Activated T-cell treated with anti-CD3 and anti-CD28 coated beads, Interleukin-2, amount 50 U/mL, for 24 hours (primary cell): ENCODE measurements around the gene TSR3.

Experiments
- DNase-seq: peaks from one replicate; pipeline ENCODE4 v3.0.0-alpha.2; 2020
- H3K27ac Mint-ChIP-seq: 2 replicates; pipeline ENCODE4 v1.8.0; 2020; ENCODE audit warnings: mild to moderate bottlenecking, mixed read lengths
- H3K27me3 Mint-ChIP-seq: 2 replicates; pipeline ENCODE4 v1.8.0; 2020; ENCODE audit warnings: mixed read lengths
- H3K36me3 Mint-ChIP-seq: 2 replicates; pipeline ENCODE4 v1.8.0; 2020; ENCODE audit warnings: low read depth, mixed read lengths
- H3K4me1 Mint-ChIP-seq: 2 replicates; pipeline ENCODE4 v1.8.0; 2020; ENCODE audit warnings: low read depth, mixed read lengths
- H3K4me3 Mint-ChIP-seq: 2 replicates; pipeline ENCODE4 v1.8.0; 2020; ENCODE audit warnings: mild to moderate bottlenecking, moderate library complexity, mixed read lengths
- H3K9me3 Mint-ChIP-seq: 2 replicates; pipeline ENCODE4 v1.8.0; 2020; ENCODE audit warnings: mixed read lengths

Gene TSR3

GRCh38 chr16:1320658-1321240, 30.9 kb downstream of the TSR3 start:
- Mint-ChIP-seq H3K27ac (no peak overlapping the region), H3K4me3 (no peak overlapping the region), H3K9me3 (no peaks in the 10 kb centered on the region), H3K36me3 (peaks cover 90% of the 10 kb centered on the region), H3K4me1 (no peaks in the 10 kb centered on the region), H3K27me3 (no peaks in the 10 kb centered on the region)
- DNase-seq, result no peak

GRCh38 chr16:1320097-1320496, 31.6 kb downstream of the TSR3 start:
- Mint-ChIP-seq H3K4me1 (no peaks in the 10 kb centered on the region), H3K27me3 (no peaks in the 10 kb centered on the region), H3K36me3 (peaks cover 89% of the 10 kb centered on the region), H3K9me3 (no peaks in the 10 kb centered on the region), H3K4me3 (no peak overlapping the region), H3K27ac (no peak overlapping the region)
- DNase-seq, result no peak

GRCh38 chr16:1319041-1319440, 32.6 kb downstream of the TSR3 start:
- Mint-ChIP-seq H3K36me3 (peaks cover 90% of the 10 kb centered on the region), H3K27ac (peak overlapping the region; percentile 35)

GRCh38 chr16:1318268-1318545, 33.5 kb downstream of the TSR3 start:
- H3K27ac Mint-ChIP-seq, result peak overlapping the region; percentile 67
- no peak for DNase-seq
- no peaks in the 10 kb centered on the region for H3K9me3 Mint-ChIP-seq
- peaks cover 5% of the 10 kb centered on the region for H3K4me1 Mint-ChIP-seq
- peaks cover 91% of the 10 kb centered on the region for H3K36me3 Mint-ChIP-seq
- no peak overlapping the region for H3K4me3 Mint-ChIP-seq
- no peaks in the 10 kb centered on the region for H3K27me3 Mint-ChIP-seq

More at GRCh38 chr16:1319041-1319440, 32.6 kb downstream of the TSR3 start:
- peaks cover 4% of the 10 kb centered on the region for H3K4me1 Mint-ChIP-seq
- H3K9me3 Mint-ChIP-seq, result no peaks in the 10 kb centered on the region
- no peak overlapping the region for H3K4me3 Mint-ChIP-seq
- no peaks in the 10 kb centered on the region for H3K27me3 Mint-ChIP-seq
- DNase-seq, result no peak

- Mint-ChIP-seq H3K9me3 (no peaks in the 10 kb centered on the region), H3K4me1 (peaks cover 10% of the 10 kb centered on the region), H3K27me3 (no peaks in the 10 kb centered on the region)
Observed at GRCh38 chr16:1317479-1318267, 34.0 kb downstream of the TSR3 start.

GRCh38 chr16:1316033-1316405, 35.7 kb downstream of the TSR3 start:
- Mint-ChIP-seq H3K36me3 (peaks cover 94% of the 10 kb centered on the region), H3K9me3 (no peaks in the 10 kb centered on the region), H3K27me3 (no peaks in the 10 kb centered on the region), H3K27ac (peak overlapping the region; percentile 17), H3K4me1 (peaks cover 24% of the 10 kb centered on the region), H3K4me3 (no peak overlapping the region)
- DNase-seq, result no peak

More at GRCh38 chr16:1317479-1318267, 34.0 kb downstream of the TSR3 start:
- peak overlapping the region; percentile 59 for H3K27ac Mint-ChIP-seq
- H3K36me3 Mint-ChIP-seq, result peaks cover 95% of the 10 kb centered on the region
- DNase-seq, result no peak
- H3K4me3 Mint-ChIP-seq, result no peak overlapping the region

GRCh38 chr16:1315081-1316032, 36.3 kb downstream of the TSR3 start:
- Mint-ChIP-seq H3K36me3 (peaks cover 95% of the 10 kb centered on the region), H3K4me3 (no peak overlapping the region)

GRCh38 chr16:1314399-1315068, 37.1 kb downstream of the TSR3 start:
- Mint-ChIP-seq H3K9me3 (no peaks in the 10 kb centered on the region), H3K36me3 (peaks cover 91% of the 10 kb centered on the region), H3K4me3 (no peak overlapping the region), H3K27ac (peak overlapping the region; percentile 14), H3K4me1 (peaks cover 27% of the 10 kb centered on the region), H3K27me3 (no peaks in the 10 kb centered on the region)
- no peak for DNase-seq

More at GRCh38 chr16:1315081-1316032, 36.3 kb downstream of the TSR3 start:
- no peaks in the 10 kb centered on the region for H3K27me3 Mint-ChIP-seq
- no peak for DNase-seq
- peak overlapping the region; percentile 26 for H3K27ac Mint-ChIP-seq
- H3K4me1 Mint-ChIP-seq, result peaks cover 27% of the 10 kb centered on the region
- no peaks in the 10 kb centered on the region for H3K9me3 Mint-ChIP-seq

- DNase-seq, result no peak
- Mint-ChIP-seq H3K36me3 (peaks cover 84% of the 10 kb centered on the region), H3K4me3 (no peak overlapping the region), H3K4me1 (peaks cover 27% of the 10 kb centered on the region), H3K9me3 (no peaks in the 10 kb centered on the region), H3K27me3 (no peaks in the 10 kb centered on the region), H3K27ac (peak overlapping the region; percentile 37)
Observed at GRCh38 chr16:1313721-1314369, 37.8 kb downstream of the TSR3 start.

- Mint-ChIP-seq H3K4me3 (peak overlapping the region; percentile 92), H3K9me3 (no peaks in the 10 kb centered on the region), H3K27ac (peak overlapping the region; percentile 76), H3K4me1 (peaks cover 29% of the 10 kb centered on the region), H3K36me3 (peaks cover 74% of the 10 kb centered on the region), H3K27me3 (no peaks in the 10 kb centered on the region)
- no peak for DNase-seq
Observed at GRCh38 chr16:1312903-1313302, 38.8 kb downstream of the TSR3 start.

- peak overlapping the region; percentile 92 for H3K4me3 Mint-ChIP-seq
- peaks cover 70% of the 10 kb centered on the region for H3K36me3 Mint-ChIP-seq
- DNase-seq, result no peak
- peaks cover 30% of the 10 kb centered on the region for H3K4me1 Mint-ChIP-seq
- peak overlapping the region; percentile 76 for H3K27ac Mint-ChIP-seq
- no peaks in the 10 kb centered on the region for H3K27me3 Mint-ChIP-seq
- no peaks in the 10 kb centered on the region for H3K9me3 Mint-ChIP-seq
Observed at GRCh38 chr16:1312467-1312816, 39.2 kb downstream of the TSR3 start.

GRCh38 chr16:1311738-1312466, 39.8 kb downstream of the TSR3 start:
- Mint-ChIP-seq H3K4me3 (peak overlapping the region; percentile 92), H3K36me3 (peaks cover 64% of the 10 kb centered on the region), H3K27ac (peak overlapping the region; percentile 97), H3K4me1 (peaks cover 30% of the 10 kb centered on the region), H3K27me3 (no peaks in the 10 kb centered on the region), H3K9me3 (no peaks in the 10 kb centered on the region)
- no peak for DNase-seq

GRCh38 chr16:1311212-1311737, 40.4 kb downstream of the TSR3 start:
- Mint-ChIP-seq H3K4me3 (peak overlapping the region; percentile 92), H3K27ac (peak overlapping the region; percentile 97), H3K27me3 (no peaks in the 10 kb centered on the region), H3K4me1 (peaks cover 33% of the 10 kb centered on the region), H3K36me3 (peaks cover 58% of the 10 kb centered on the region), H3K9me3 (no peaks in the 10 kb centered on the region)
- DNase-seq, result no peak
